GM12878 (cell line): Measurements from ENCODE around the gene LYRM4.

ENCODE experiments used
- CTCF ChIP-seq, 3 experiments: IDR thresholded peaks in 2 of 3; conservative IDR thresholded peaks in 1 of 3; 2 replicates each; pipeline ENCODE4 v1.5.1; 2011; ENCODE audit warnings: low read depth in 3 of 3, low read length in 3 of 3, mild to moderate bottlenecking in 3 of 3, control low read depth in 2 of 3, moderate library complexity in 2 of 3, inconsistent platforms in 1 of 3, mixed read lengths in 1 of 3; ENCODE audit not compliant: control insufficient read depth in 2 of 3, insufficient read depth in 1 of 3; ENCODE audit errors: extremely low read depth in 1 of 3
- EZH2 ChIP-seq: IDR thresholded peaks from 2 replicates; pipeline ENCODE4 v1.6.1; 2012; ENCODE audit warnings: low read depth, mild to moderate bottlenecking, control low read depth, inconsistent platforms, low read length, borderline replicate concordance; ENCODE audit not compliant: control insufficient read depth
- HDAC6 ChIP-seq: fragments of 200-600 bp; sonication (generic); IDR thresholded peaks from one replicate; pipeline ENCODE4 v1.8.0; 2017; ENCODE audit warnings: antibody characterized with exemption; ENCODE audit not compliant: unreplicated experiment
- REST ChIP-seq: IDR thresholded peaks from 2 replicates; pipeline ENCODE4 v1.6.1; 2012; ENCODE audit warnings: mild to moderate bottlenecking, low read depth, low read length
- ZNF274 ChIP-seq: IDR thresholded peaks from one replicate; pipeline ENCODE4 v1.8.0; 2011; ENCODE audit not compliant: insufficient read length, insufficient read depth

GRCh38 chr6:5294392-5295211, 33.9 kb upstream of the LYRM4 start:
- TF ChIP-seq REST, result no peak
- no peak for TF ChIP-seq ZNF274
- no peak for TF ChIP-seq EZH2
- no peak for TF ChIP-seq CTCF (IDR thresholded peaks at IDR 0.05 in 2 of 3, conservative IDR thresholded peaks at IDR 0.05 in 1 of 3; ENCODE audit: control insufficient read depth in 2 of 3, extremely low read depth in 1 of 3, insufficient read depth in 1 of 3, low read depth in 3 of 3, low read length in 3 of 3)
- TF ChIP-seq HDAC6, result no peak
